Activated T-helper 1 cell treated with anti-CD3 and anti-CD28 coated beads, Interleukin-12 subunit alpha, Interleukin-12 subunit beta, Interleukin-2, Interleukin-4 antibody, amounts not matched to agents 30 ng/mL and 10 ng/mL and 1 ng/mL, durations not matched to agents 14 hours and 24 hours and 36 hours (primary cell): ENCODE measurements around the gene CTSZ. TPM values are rescaled to one million over a fixed set of nuclear protein-coding genes. Genes with fewer than 3 reads are reported as not detected.
"Not testable (repeated sequence)": the region's sequence is repeated elsewhere in the genome, so short reads cannot be mapped to it uniquely, and the experiment has no call there.

Source experiments
- DNase-seq: peaks from one replicate; pipeline ENCODE4 v3.0.0; 2021; ENCODE audit warnings: low spot score
- H3K27ac Mint-ChIP-seq: one replicate; pipeline ENCODE4 v1.8.0; 2021; ENCODE audit warnings: mild to moderate bottlenecking, mixed read lengths
- H3K27me3 Mint-ChIP-seq: one replicate; pipeline ENCODE4 v1.8.0; 2022; ENCODE audit warnings: mild to moderate bottlenecking, moderate library complexity, mixed read lengths; ENCODE audit not compliant: insufficient read depth
- H3K36me3 Mint-ChIP-seq: one replicate; pipeline ENCODE4 v1.8.0; 2021; ENCODE audit warnings: low read depth, mixed read lengths
- H3K4me1 Mint-ChIP-seq: one replicate; pipeline ENCODE4 v1.8.0; 2021; ENCODE audit warnings: low read depth, mixed read lengths
- H3K4me3 Mint-ChIP-seq: one replicate; pipeline ENCODE4 v1.8.0; 2021; ENCODE audit warnings: mild to moderate bottlenecking, moderate library complexity, mixed read lengths
- H3K9me3 Mint-ChIP-seq: one replicate; pipeline ENCODE4 v1.8.0; 2021; ENCODE audit warnings: mixed read lengths
- intact Hi-C: fragments of 100-400 bp; cut with micrococcal nuclease; formaldehyde crosslinking; loops from one replicate; pipeline ENCODE4 v1.15.1; 2024
- total RNA-seq: library from RNA; stranded (reverse); gene quantifications from 2 replicates; pipeline ENCODE4 v1.2.3, GENCODE V29; 2022

CTSZ gene
- total RNA-seq, 1 donor from 2014 or later = 54.1 TPM

DNA sequence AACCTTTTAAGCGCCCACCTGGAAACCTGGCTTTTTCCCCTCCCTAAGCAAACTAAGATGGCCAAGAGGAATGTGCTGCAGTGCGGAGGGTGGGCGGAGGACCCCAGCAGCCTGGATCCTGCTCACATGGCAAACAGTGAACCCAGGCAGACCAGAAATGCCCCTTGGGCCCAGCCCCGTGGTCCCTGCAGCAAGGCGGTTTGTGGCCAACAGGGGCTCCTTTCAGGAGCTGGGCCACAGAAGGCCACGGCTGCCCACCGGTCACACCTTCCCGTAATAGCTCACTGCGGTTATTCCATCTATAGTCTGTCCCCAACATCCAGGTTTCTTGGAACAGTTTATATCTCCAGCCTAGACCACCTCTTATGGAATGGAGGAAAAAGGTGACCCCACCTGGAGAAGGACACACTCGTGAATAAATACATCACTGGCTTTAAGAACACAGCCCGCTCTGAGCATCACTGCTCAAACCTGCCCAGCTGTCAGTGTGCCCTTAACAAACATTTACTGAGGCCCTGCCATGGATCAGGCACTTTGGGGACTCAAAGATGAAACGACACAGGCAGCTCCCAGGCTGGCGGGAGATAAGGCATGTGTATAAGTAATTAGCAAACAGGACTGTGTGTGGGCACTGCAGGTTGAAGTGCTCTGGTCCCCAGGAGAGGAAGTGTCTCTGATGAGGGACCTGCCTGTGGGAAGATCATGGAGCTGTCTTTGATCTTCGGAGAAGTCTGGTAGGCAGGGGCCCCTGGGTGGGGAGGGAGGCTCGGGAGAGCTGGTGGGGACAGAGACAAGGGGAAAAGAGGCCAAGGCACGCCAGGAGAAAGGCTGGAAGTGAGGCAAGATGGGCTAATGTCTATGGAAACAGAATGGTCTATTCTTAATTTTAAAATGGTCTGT lies 9.0 kb upstream of the CTSZ start:
- Mint-ChIP-seq H3K4me1 (peaks cover 42% of the 10 kb centered on the region), H3K27me3 (peaks cover 2% of the 10 kb centered on the region), H3K27ac (peak overlapping the region; percentile 5), H3K4me3 (no peak overlapping the region), H3K36me3 (peaks cover 4% of the 10 kb centered on the region), H3K9me3 (no peaks in the 10 kb centered on the region)
- DNase-seq = no peak
- intact Hi-C loops = no loop called here

DNA sequence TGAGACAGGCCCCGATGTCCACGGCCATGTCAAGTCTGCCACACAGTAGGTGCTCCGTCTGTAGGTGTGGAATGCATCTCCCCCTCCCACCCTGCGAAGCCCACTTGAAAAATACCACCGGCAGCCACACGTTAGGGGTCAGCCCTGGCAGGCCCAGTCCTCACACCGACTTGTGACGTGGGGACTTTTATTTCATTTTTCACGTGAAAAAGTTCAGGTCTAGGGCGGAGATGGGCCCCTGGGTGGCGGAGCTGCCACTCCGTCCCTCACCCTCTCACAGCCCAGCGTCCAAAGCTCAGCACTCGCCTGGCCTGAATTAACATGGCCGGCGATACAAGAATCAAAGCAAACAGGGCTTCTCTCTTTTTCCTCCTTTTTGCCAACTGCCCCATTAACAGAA lies 8.4 kb upstream of the CTSZ start:
- H3K27ac Mint-ChIP-seq = no peak overlapping the region
- peaks cover 42% of the 10 kb centered on the region for H3K4me1 Mint-ChIP-seq
- peaks cover 2% of the 10 kb centered on the region for H3K27me3 Mint-ChIP-seq
- no peaks in the 10 kb centered on the region for H3K9me3 Mint-ChIP-seq
- H3K4me3 Mint-ChIP-seq = no peak overlapping the region
- no peak for DNase-seq
- intact Hi-C loops = no loop called here
- H3K36me3 Mint-ChIP-seq = peaks cover 2% of the 10 kb centered on the region

DNA sequence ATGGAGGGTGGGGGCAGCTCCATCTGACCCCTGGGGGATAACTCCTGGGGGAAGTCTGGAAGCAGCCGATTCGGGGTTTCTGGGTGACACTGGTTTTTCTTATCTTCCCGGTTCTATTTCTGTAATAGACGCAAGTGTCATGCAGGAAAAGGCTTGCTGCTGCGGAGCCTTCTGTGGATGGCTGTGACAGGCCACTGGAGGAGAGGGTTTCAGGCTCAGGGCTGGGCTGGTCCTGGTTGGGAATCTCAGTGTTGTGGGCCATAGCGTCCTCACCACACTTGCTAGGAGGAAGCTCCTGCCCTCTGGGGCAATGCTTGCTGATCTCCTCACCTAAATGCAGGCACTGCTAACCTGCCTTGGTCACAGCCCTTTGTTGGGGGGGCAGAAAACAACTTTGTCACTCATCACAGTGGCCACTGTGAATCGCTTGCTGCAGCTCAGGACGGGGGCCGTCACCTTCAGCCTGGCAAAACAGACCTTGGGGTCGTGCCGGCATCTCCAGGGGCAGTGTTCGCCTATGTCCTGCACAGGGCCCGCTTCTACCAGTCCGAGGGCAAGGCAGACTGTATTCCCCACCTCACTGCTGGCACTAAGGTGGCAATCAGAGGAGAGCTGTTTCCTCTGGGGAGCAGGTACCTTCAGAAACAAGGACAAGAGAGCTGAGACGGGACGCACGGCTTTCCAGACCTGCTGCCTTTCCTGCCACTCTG lies 7.8 kb upstream of the CTSZ start:
- H3K27ac Mint-ChIP-seq = no peak overlapping the region
- no peak for DNase-seq
- peaks cover 2% of the 10 kb centered on the region for H3K36me3 Mint-ChIP-seq
- H3K9me3 Mint-ChIP-seq = no peaks in the 10 kb centered on the region
- peaks cover 2% of the 10 kb centered on the region for H3K27me3 Mint-ChIP-seq
- no peak overlapping the region for H3K4me3 Mint-ChIP-seq
- intact Hi-C loops = no loop called here
- H3K4me1 Mint-ChIP-seq = peaks cover 42% of the 10 kb centered on the region

DNA sequence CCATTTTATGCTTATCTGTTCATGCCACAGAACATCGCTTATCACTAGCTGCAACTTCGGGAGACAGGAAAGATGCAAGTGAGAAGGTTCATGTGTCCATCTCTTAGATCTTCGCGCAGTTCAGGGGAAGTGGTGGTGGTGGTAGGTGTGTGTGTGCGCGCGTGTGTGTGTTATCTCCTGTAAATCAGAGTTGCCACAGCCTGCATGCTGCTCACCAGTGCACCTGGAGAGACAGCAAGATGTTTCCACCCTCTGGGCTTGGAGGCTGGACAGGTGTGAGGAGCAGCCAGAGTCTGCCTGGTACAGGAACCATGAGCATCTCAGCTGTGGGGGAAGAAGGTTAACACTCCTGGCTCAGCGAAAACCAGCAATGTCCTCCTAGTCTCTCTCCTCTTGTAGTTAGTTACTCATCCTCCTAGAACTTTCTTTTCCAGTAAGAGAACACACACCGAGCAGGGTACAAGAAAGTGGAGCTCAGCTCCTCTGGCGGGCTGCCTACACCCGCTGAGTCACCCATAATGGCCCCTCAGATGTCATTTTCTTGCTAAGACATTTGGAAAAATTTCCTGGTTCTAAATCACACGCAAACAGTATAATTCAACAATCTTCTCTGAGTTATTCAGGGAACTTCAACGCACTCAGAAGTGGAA lies 7.0 kb upstream of the CTSZ start:
- no peak overlapping the region for H3K4me3 Mint-ChIP-seq
- intact Hi-C loops = no loop called here

DNA sequence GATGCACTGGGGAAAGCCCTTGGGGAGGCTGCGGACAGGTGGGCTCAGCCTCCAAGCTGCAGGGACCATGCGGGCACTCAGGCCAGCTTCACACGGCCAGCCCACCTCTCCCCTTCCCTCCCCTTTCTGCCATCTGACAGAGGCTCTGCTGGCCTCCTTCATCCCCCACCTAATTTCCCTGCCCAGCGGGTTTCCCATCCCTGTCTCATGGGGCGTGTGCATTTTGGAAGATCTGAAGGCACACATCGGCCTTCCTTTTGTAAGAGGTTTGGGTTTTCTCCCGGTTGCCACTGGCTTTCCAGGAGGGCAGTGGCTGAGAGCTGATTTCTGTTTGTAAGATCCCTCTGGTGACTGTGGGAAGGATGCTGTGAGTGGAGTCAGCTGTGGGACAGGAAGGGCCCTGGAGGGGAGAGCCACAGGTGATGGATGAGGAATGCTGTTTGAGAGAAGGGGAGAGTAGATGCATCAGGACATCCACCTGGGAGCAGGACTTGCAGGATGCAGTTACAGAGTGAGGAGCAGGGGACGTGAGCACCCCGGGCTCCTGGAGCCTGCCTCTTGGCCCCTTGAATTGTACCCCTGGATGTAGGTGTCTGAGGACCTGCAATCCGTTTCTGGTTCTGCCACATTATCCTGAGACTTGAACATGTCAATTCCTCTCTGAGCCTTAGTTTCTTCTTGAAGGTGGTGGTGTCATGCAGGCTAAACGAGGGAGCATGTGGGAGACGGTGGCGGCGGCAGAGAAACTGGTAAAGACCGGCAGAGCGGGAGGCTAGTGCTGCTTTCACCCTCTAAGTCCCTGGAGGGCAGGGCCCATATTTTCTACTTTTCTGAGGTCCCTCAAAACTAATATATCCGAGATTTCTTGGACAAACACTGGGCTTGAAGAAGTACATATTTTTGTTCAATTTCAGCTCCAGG lies 6.2 kb upstream of the CTSZ start:
- peaks cover 42% of the 10 kb centered on the region for H3K4me1 Mint-ChIP-seq
- H3K27ac Mint-ChIP-seq = no peak overlapping the region
- peaks cover 2% of the 10 kb centered on the region for H3K36me3 Mint-ChIP-seq
- H3K4me3 Mint-ChIP-seq = no peak overlapping the region
- DNase-seq = no peak
- no peaks in the 10 kb centered on the region for H3K9me3 Mint-ChIP-seq
- peaks cover 2% of the 10 kb centered on the region for H3K27me3 Mint-ChIP-seq
- intact Hi-C loops = no loop called here

More for the DNA sequence above, 7.0 kb upstream of the CTSZ start:
- Mint-ChIP-seq H3K27ac (peak overlapping the region; percentile 6), H3K36me3 (peaks cover 2% of the 10 kb centered on the region), H3K9me3 (no peaks in the 10 kb centered on the region), H3K27me3 (peaks cover 2% of the 10 kb centered on the region), H3K4me1 (peaks cover 42% of the 10 kb centered on the region)
- no peak for DNase-seq

DNA sequence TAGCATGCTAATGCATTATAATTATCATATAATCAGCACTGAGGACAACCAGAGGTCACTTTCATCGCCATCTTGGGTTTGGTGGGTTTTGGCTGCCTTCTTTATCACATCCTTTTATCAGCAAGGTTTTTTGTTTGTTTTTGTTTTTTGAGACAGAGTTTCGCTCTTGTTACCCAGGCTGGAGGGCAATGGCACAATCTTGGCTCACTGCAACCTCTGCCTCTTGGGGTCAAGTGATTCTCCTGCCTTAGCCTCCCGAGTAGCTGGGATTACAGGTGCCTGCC lies 4.8 kb upstream of the CTSZ start:
- H3K27me3 Mint-ChIP-seq, H3K36me3 Mint-ChIP-seq, H3K9me3 Mint-ChIP-seq, H3K4me3 Mint-ChIP-seq, H3K27ac Mint-ChIP-seq, DNase-seq, intact Hi-C loops: not testable (repeated sequence)
- H3K4me1 Mint-ChIP-seq = peaks cover 34% of the 10 kb centered on the region

DNA sequence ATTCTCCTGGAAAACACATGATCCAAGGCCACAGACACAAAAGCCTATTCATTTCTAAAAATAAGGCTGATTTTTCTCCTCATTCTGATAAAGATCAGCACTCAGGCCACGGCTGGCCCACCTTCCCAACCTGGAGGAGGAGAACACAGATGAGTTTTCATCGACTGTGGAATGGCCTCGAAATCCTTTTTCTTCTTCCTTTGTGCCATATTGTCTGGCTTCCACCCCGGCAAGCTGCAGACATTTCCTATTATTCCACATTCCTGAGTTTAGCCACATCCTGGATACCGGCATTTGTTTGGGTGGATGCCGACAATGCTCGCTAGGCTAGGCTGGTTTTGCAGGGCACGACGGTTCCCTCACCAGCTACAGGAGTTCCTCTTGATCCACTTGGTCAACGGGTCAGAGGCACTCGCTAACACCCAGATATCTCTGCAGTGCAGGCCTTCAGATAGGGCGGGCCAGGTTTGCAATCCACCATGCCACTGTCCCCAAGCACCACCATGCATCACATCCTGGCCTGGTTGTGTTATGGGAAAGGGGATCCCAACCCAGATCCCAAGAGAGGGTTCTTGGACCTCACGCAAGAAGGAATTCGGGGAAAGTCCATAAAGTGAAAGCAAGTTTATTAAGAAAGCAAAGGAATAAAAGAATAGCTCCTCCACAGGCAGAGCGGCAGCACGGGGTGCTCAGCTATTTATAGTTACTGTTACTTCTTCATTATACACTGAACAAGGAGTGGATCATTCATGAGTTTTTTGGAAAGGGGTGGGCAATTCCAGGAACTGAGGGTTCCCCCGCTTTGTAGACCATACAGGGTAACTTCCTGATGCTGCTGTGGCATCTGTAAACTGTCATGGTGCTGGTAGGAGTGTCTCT lies 4.2 kb upstream of the CTSZ start:
- peaks cover 2% of the 10 kb centered on the region for H3K27me3 Mint-ChIP-seq
- no peak for DNase-seq

DNA sequence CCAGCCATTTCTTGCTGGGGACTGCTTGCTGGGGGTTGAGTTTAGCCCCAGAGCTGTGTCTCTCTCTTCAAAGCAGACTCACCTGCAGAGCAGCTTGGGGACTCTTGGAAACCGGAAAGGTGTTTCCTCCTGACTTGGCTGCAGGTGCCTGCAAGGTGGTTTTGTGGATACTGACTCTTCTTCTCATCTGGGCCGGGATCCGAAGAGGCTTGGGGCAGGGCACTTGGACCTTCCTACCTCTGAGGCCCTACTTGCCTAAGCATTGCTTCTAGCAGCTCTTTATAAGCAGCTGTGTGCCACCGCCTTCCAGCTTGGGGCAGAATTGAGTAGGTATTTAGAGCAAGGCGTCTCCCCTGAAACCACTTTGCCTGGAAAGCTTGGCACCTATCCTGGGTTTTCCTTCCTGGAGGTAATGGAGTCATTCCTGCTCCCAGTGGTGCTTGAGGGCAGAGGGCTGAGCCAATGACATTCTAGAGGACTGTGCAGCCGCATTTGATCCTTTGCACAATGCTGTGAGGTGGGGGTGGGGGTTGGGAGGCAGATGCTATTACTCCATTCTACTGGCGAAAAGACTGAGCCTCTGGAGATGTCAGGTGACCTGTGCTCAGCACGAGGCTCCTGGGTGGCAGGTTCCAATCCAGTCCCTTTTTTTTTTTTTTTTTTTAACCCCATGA lies 3.4 kb upstream of the CTSZ start:
- intact Hi-C loops = no loop called here
- Mint-ChIP-seq H3K4me3 (no peak overlapping the region), H3K36me3 (peaks cover 2% of the 10 kb centered on the region), H3K9me3 (no peaks in the 10 kb centered on the region), H3K4me1 (peaks cover 33% of the 10 kb centered on the region), H3K27ac (no peak overlapping the region), H3K27me3 (peaks cover 2% of the 10 kb centered on the region)
- no peak for DNase-seq

More for the DNA sequence above, 4.2 kb upstream of the CTSZ start:
- intact Hi-C loops = no loop called here
- H3K4me3 Mint-ChIP-seq = peak overlapping the region; percentile 4
- no peaks in the 10 kb centered on the region for H3K9me3 Mint-ChIP-seq
- peaks cover 2% of the 10 kb centered on the region for H3K36me3 Mint-ChIP-seq
- peaks cover 29% of the 10 kb centered on the region for H3K4me1 Mint-ChIP-seq
- H3K27ac Mint-ChIP-seq = no peak overlapping the region

DNA sequence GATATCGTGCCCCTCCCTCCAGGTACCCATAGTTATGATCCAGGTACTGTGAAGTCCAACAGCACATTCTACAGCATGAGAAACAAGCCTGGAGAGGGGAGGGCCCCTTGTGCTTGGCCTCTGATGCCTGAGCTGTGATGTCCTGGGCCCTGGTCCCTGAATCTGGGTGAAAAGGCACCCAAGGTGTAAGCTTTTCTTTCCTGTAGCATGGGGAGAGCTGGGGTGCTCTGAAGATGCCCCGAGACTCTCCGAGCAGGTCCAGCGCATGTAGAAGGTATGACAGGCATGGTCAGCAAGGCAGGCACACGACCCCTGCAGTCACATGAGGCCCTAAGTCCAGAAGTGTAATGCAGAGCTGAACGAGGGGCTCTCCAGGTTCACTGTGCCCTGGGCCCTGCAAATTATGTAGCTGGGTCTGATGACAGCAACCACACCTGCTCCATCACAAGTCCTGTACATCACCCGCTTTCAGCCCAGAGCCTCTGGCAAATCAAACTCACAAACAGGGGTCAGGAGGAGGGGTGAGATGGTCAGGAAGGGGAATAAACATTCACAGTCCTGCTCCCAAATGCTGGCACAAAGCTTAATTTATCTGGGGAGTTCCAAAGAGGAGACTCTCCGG lies 1.8 kb upstream of the CTSZ start:
- Mint-ChIP-seq H3K4me1 (peaks cover 39% of the 10 kb centered on the region), H3K27ac (no peak overlapping the region), H3K27me3 (peaks cover 2% of the 10 kb centered on the region), H3K36me3 (peaks cover 5% of the 10 kb centered on the region), H3K9me3 (no peaks in the 10 kb centered on the region), H3K4me3 (no peak overlapping the region)
- intact Hi-C loops = no loop called here
- DNase-seq = no peak

DNA sequence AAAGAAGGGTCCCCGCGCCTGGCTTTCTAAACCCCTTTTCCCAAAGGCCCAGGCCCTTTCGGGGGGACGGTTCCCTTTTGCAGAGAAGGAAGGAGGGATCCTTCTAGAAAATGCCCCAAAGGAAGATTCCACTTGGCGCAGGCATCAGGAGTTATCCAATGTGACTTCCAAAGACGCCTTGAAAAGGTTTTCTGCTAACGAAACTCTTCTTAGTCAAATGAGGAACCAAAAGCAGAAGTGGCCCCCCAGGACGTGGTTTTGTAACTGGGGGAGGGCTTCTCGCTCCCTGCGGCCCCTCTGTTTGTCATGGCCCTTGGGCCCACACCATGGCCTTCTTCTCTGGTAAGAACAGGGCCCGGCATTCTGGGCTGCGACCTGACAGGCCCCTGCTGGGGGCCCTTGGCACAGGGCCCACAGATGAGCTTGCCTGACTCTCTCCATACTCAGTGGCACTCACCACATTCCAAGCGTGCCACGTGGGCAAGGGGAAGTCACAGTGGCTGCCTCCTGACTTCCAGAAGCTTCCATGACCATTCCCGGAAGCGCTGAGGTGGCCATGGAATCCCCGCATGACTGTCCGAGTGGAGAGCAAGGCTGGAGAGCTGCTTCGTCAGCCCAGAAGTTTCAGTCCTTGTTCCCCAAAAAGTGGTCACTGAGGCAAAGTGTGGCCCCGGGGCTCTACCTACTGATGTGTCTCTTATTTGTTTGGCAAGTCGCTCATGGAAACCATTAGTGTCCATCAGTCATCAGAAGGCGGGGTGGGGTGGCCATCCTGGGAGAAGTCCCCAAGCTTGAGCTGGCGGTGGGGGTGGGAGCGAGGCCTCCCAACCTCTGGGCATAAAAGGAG lies 834 bp upstream of the CTSZ start:
- peaks cover 12% of the 10 kb centered on the region for H3K36me3 Mint-ChIP-seq
- H3K4me3 Mint-ChIP-seq = peak overlapping the region; percentile 81
- peaks cover 40% of the 10 kb centered on the region for H3K4me1 Mint-ChIP-seq
- H3K27ac Mint-ChIP-seq = peak overlapping the region; percentile 83
- H3K27me3 Mint-ChIP-seq = no peaks in the 10 kb centered on the region
- intact Hi-C loops = loop anchor here (1.0 kb wide), 2 partner anchors 24 to 27 kb away; partner anchors contain the start of genes ATP5F1E and NELFCD
- no peak for DNase-seq
- no peaks in the 10 kb centered on the region for H3K9me3 Mint-ChIP-seq
